ENCODE results near the gene RAB14. TPM values are rescaled to one million over a fixed set of nuclear protein-coding genes. Genes with fewer than 3 reads are reported as not detected.

The RAB14 gene
- total RNA-seq, 1 experiment from 2014 or later = 82.6 TPM

GRCh38 chr9:121214005-121214404 lies 12.3 kb upstream of the RAB14 start:
- H3K27ac ChIP-seq = no peak overlapping the region
- no peaks in the 10 kb centered on the region for H3K36me3 ChIP-seq (ENCODE audit: low read depth)
- POLR2A ChIA-PET (ENCODE audit: unreplicated experiment) = no interaction called here
- intact Hi-C loops (cut with micrococcal nuclease; ENCODE audit: unreplicated experiment) = no loop called here
- DNase-seq = no peak
- TF ChIP-seq EZH2 (IDR thresholded peaks at IDR 0.05; ENCODE audit: low read depth) (no peak), CTCF (conservative IDR thresholded peaks at IDR 0.05) (no peak)
- no peaks in the 10 kb centered on the region for H3K9me3 ChIP-seq (ENCODE audit: insufficient read depth, low read depth)
- no peaks in the 10 kb centered on the region for H3K79me2 ChIP-seq (ENCODE audit: low read depth)
- H3K4me2 ChIP-seq = no peak overlapping the region
- H3F3A ChIP-seq (ENCODE audit: insufficient read depth, low read depth) = no peaks in the 10 kb centered on the region
- no peaks in the 10 kb centered on the region for H3K9me2 ChIP-seq (ENCODE audit: insufficient read depth)
- peaks cover 5% of the 10 kb centered on the region; the same call in 1 of the 2 replicates for H3K4me1 ChIP-seq (replicated peaks; ENCODE audit: insufficient read depth)
- no TSS peak for BruUV-seq (replicated peaks)
- no peaks in the 10 kb centered on the region for H4K20me1 ChIP-seq (ENCODE audit: insufficient read depth)
- no peak overlapping the region for H3K4me3 ChIP-seq
- no peak overlapping the region for H2AFZ ChIP-seq
- CTCF ChIA-PET = interaction anchor here (0.6 to 0.7 kb wide), 3 partner anchors 13 to 75 kb away, joined by 3 to 5 read pairs (median 4); no protein-coding TSS in a partner anchor
- no peaks in the 10 kb centered on the region for H3K27me3 ChIP-seq (ENCODE audit: insufficient read depth, low read depth)

- no peaks in the 10 kb centered on the region for H3K9me2 ChIP-seq (ENCODE audit: insufficient read depth)
- H3K9me3 ChIP-seq (ENCODE audit: insufficient read depth, low read depth) = no peaks in the 10 kb centered on the region
- H3K36me3 ChIP-seq (ENCODE audit: low read depth) = no peaks in the 10 kb centered on the region
- intact Hi-C loops (cut with micrococcal nuclease; ENCODE audit: unreplicated experiment) = loop anchor here (1.0 to 2.0 kb wide), 7 partner anchors 65 to 456 kb away; no protein-coding TSS in a partner anchor
- H3K4me1 ChIP-seq (replicated peaks; ENCODE audit: insufficient read depth) = peaks cover 5% of the 10 kb centered on the region; the same call in 1 of the 2 replicates
- no peak overlapping the region for H3K4me3 ChIP-seq
- TF ChIP-seq CTCF (conservative IDR thresholded peaks at IDR 0.05) (peak; percentile 95), EZH2 (IDR thresholded peaks at IDR 0.05; ENCODE audit: low read depth) (no peak)
- no peaks in the 10 kb centered on the region for H4K20me1 ChIP-seq (ENCODE audit: insufficient read depth)
- H3K27me3 ChIP-seq (ENCODE audit: insufficient read depth, low read depth) = no peaks in the 10 kb centered on the region
- ChIA-PET POLR2A (ENCODE audit: unreplicated experiment) (no interaction called here), CTCF (interaction anchor here (0.6 to 0.8 kb wide), 4 partner anchors 14 to 107 kb away, joined by 3 to 10 read pairs (median 4); no protein-coding TSS in a partner anchor)
- H3K27ac ChIP-seq = no peak overlapping the region
- no peak overlapping the region for H2AFZ ChIP-seq
- no peaks in the 10 kb centered on the region for H3F3A ChIP-seq (ENCODE audit: insufficient read depth, low read depth)
- no peaks in the 10 kb centered on the region for H3K79me2 ChIP-seq (ENCODE audit: low read depth)
- no TSS peak for BruUV-seq (replicated peaks)
- peak; percentile 78 to 94 for DNase-seq
- peak overlapping the region; percentile 20; the same call in 1 of the 2 replicates for H3K4me2 ChIP-seq
These were observed 11.6 kb upstream of the RAB14 start for GRCh38 chr9:121213136-121213806.

- Histone ChIP-seq H3K79me2 (ENCODE audit: low read depth) (no peaks in the 10 kb centered on the region), H3K27me3 (ENCODE audit: insufficient read depth, low read depth) (no peaks in the 10 kb centered on the region), H3K4me1 (replicated peaks; ENCODE audit: insufficient read depth) (peaks cover 5% of the 10 kb centered on the region; the same call in 1 of the 2 replicates), H3K4me2 (no peak overlapping the region), H3K27ac (no peak overlapping the region), H3K9me2 (ENCODE audit: insufficient read depth) (no peaks in the 10 kb centered on the region), H3K9me3 (ENCODE audit: insufficient read depth, low read depth) (no peaks in the 10 kb centered on the region), H3F3A (ENCODE audit: insufficient read depth, low read depth) (no peaks in the 10 kb centered on the region; the same call in 1 of the 2 replicates), H4K20me1 (ENCODE audit: insufficient read depth) (no peaks in the 10 kb centered on the region), H2AFZ (no peak overlapping the region), H3K4me3 (no peak overlapping the region), H3K36me3 (ENCODE audit: low read depth) (no peaks in the 10 kb centered on the region)
- no TSS peak for BruUV-seq (replicated peaks)
- ChIA-PET POLR2A (ENCODE audit: unreplicated experiment) (no interaction called here), CTCF (no interaction called here)
- TF ChIP-seq CTCF (conservative IDR thresholded peaks at IDR 0.05) = no peak
- TF ChIP-seq EZH2 (IDR thresholded peaks at IDR 0.05; ENCODE audit: low read depth) = no peak
- intact Hi-C loops (cut with micrococcal nuclease; ENCODE audit: unreplicated experiment) = no loop called here
- DNase-seq = no peak
These were observed 8.9 kb upstream of the RAB14 start for GRCh38 chr9:121210536-121210935.
